ENCODE data around the gene BLVRB.

BLVRB gene

GRCh38 chr19:40465557-40466218, at the start of gene BLVRB:
Gene BLVRB, minus strand, starts transcription at chr19:40465745. Its CDS starts 57 bp downstream, at chr19:40465688.
- H3K9me3 ChIP-seq (ENCODE audit: control insufficient read depth, insufficient read depth, low read length), result no peaks in the 10 kb centered on the region
- no peaks in the 10 kb centered on the region for H3K36me3 ChIP-seq (ENCODE audit: control insufficient read depth, insufficient read depth, low read length)
- H3K9ac ChIP-seq (ENCODE audit: low read depth, low read length), result peak within 1 kb of the TSS; percentile 58; the same call in 1 of the 2 replicates
- H3K4me1 ChIP-seq (ENCODE audit: control insufficient read depth, insufficient read depth, low read length), result 0 out of 2 replicates have a peak, but pooled peaks cover 4% of the 10 kb centered on the region
- H3K27me3 ChIP-seq (ENCODE audit: control insufficient read depth, insufficient read depth, low read length), result peaks cover 27% of the 10 kb centered on the region
- H3K4me3 ChIP-seq (ENCODE audit: low read depth, low read length), result peak within 1 kb of the TSS; percentile 88
- H3K27ac ChIP-seq (ENCODE audit: low read depth, low read length), result peak within 1 kb of the TSS; percentile 5

- H3K27me3 ChIP-seq (ENCODE audit: control insufficient read depth, insufficient read depth, low read length), result peaks cover 82% of the 10 kb centered on the region
- H3K36me3 ChIP-seq (ENCODE audit: control insufficient read depth, insufficient read depth, low read length), result no peaks in the 10 kb centered on the region
- H3K9me3 ChIP-seq (ENCODE audit: control insufficient read depth, insufficient read depth, low read length), result peaks cover 10% of the 10 kb centered on the region; the same call in 1 of the 2 replicates
- no peak overlapping the region for H3K9ac ChIP-seq (ENCODE audit: low read depth, low read length)
- no peak overlapping the region for H3K4me3 ChIP-seq (ENCODE audit: low read depth, low read length)
- H3K4me1 ChIP-seq (ENCODE audit: control insufficient read depth, insufficient read depth, low read length), result no peaks in the 10 kb centered on the region
- no peak overlapping the region for H3K27ac ChIP-seq (ENCODE audit: low read depth, low read length)
Measured at GRCh38 chr19:40513741-40514315, 48.3 kb upstream of the BLVRB start.

GRCh38 chr19:40513345-40513678, 47.8 kb upstream of the BLVRB start:
- no peaks in the 10 kb centered on the region for H3K4me1 ChIP-seq (ENCODE audit: control insufficient read depth, insufficient read depth, low read length)
- no peak overlapping the region for H3K4me3 ChIP-seq (ENCODE audit: low read depth, low read length)
- peaks cover 10% of the 10 kb centered on the region; the same call in 1 of the 2 replicates for H3K9me3 ChIP-seq (ENCODE audit: control insufficient read depth, insufficient read depth, low read length)
- no peak overlapping the region for H3K27ac ChIP-seq (ENCODE audit: low read depth, low read length)
- H3K36me3 ChIP-seq (ENCODE audit: control insufficient read depth, insufficient read depth, low read length), result no peaks in the 10 kb centered on the region
- H3K27me3 ChIP-seq (ENCODE audit: control insufficient read depth, insufficient read depth, low read length), result peaks cover 76% of the 10 kb centered on the region
- H3K9ac ChIP-seq (ENCODE audit: low read depth, low read length), result no peak overlapping the region

GRCh38 chr19:40512473-40513344, 47.2 kb upstream of the BLVRB start:
- H3K4me1 ChIP-seq (ENCODE audit: control insufficient read depth, insufficient read depth, low read length), result no peaks in the 10 kb centered on the region
- peaks cover 74% of the 10 kb centered on the region for H3K27me3 ChIP-seq (ENCODE audit: control insufficient read depth, insufficient read depth, low read length)
- no peak overlapping the region for H3K27ac ChIP-seq (ENCODE audit: low read depth, low read length)
- H3K36me3 ChIP-seq (ENCODE audit: control insufficient read depth, insufficient read depth, low read length), result no peaks in the 10 kb centered on the region
- H3K4me3 ChIP-seq (ENCODE audit: low read depth, low read length), result peak overlapping the region; percentile 10; the same call in 1 of the 2 replicates
- no peak overlapping the region for H3K9ac ChIP-seq (ENCODE audit: low read depth, low read length)
- H3K9me3 ChIP-seq (ENCODE audit: control insufficient read depth, insufficient read depth, low read length), result peaks cover 10% of the 10 kb centered on the region; the same call in 1 of the 2 replicates

- H3K27me3 ChIP-seq (ENCODE audit: control insufficient read depth, insufficient read depth, low read length), result peaks cover 68% of the 10 kb centered on the region
- peak overlapping the region; percentile 10; the same call in 1 of the 2 replicates for H3K4me3 ChIP-seq (ENCODE audit: low read depth, low read length)
- H3K27ac ChIP-seq (ENCODE audit: low read depth, low read length), result no peak overlapping the region
- H3K4me1 ChIP-seq (ENCODE audit: control insufficient read depth, insufficient read depth, low read length), result no peaks in the 10 kb centered on the region
- H3K9me3 ChIP-seq (ENCODE audit: control insufficient read depth, insufficient read depth, low read length), result peaks cover 10% of the 10 kb centered on the region; the same call in 1 of the 2 replicates
- no peaks in the 10 kb centered on the region for H3K36me3 ChIP-seq (ENCODE audit: control insufficient read depth, insufficient read depth, low read length)
- H3K9ac ChIP-seq (ENCODE audit: low read depth, low read length), result no peak overlapping the region
Measured at GRCh38 chr19:40512110-40512472, 46.5 kb upstream of the BLVRB start.

GRCh38 chr19:40511487-40511886, 45.9 kb upstream of the BLVRB start:
- peaks cover 62% of the 10 kb centered on the region for H3K27me3 ChIP-seq (ENCODE audit: control insufficient read depth, insufficient read depth, low read length)
- H3K4me3 ChIP-seq (ENCODE audit: low read depth, low read length), result no peak overlapping the region
- H3K9me3 ChIP-seq (ENCODE audit: control insufficient read depth, insufficient read depth, low read length), result peaks cover 10% of the 10 kb centered on the region; the same call in 1 of the 2 replicates
- H3K27ac ChIP-seq (ENCODE audit: low read depth, low read length), result no peak overlapping the region
- H3K36me3 ChIP-seq (ENCODE audit: control insufficient read depth, insufficient read depth, low read length), result no peaks in the 10 kb centered on the region
- no peaks in the 10 kb centered on the region for H3K4me1 ChIP-seq (ENCODE audit: control insufficient read depth, insufficient read depth, low read length)
- no peak overlapping the region for H3K9ac ChIP-seq (ENCODE audit: low read depth, low read length)

- peaks cover 10% of the 10 kb centered on the region; the same call in 1 of the 2 replicates for H3K9me3 ChIP-seq (ENCODE audit: control insufficient read depth, insufficient read depth, low read length)
- peaks cover 61% of the 10 kb centered on the region for H3K27me3 ChIP-seq (ENCODE audit: control insufficient read depth, insufficient read depth, low read length)
- no peak overlapping the region for H3K4me3 ChIP-seq (ENCODE audit: low read depth, low read length)
- no peaks in the 10 kb centered on the region for H3K4me1 ChIP-seq (ENCODE audit: control insufficient read depth, insufficient read depth, low read length)
- no peaks in the 10 kb centered on the region for H3K36me3 ChIP-seq (ENCODE audit: control insufficient read depth, insufficient read depth, low read length)
- no peak overlapping the region for H3K9ac ChIP-seq (ENCODE audit: low read depth, low read length)
- H3K27ac ChIP-seq (ENCODE audit: low read depth, low read length), result no peak overlapping the region
Measured at GRCh38 chr19:40510526-40511115, 45.1 kb upstream of the BLVRB start.

GRCh38 chr19:40508739-40509260, 43.3 kb upstream of the BLVRB start:
- no peaks in the 10 kb centered on the region for H3K36me3 ChIP-seq (ENCODE audit: control insufficient read depth, insufficient read depth, low read length)
- H3K27ac ChIP-seq (ENCODE audit: low read depth, low read length), result no peak overlapping the region
- no peak overlapping the region for H3K4me3 ChIP-seq (ENCODE audit: low read depth, low read length)
- no peaks in the 10 kb centered on the region for H3K4me1 ChIP-seq (ENCODE audit: control insufficient read depth, insufficient read depth, low read length)
- peaks cover 9% of the 10 kb centered on the region; the same call in 1 of the 2 replicates for H3K9me3 ChIP-seq (ENCODE audit: control insufficient read depth, insufficient read depth, low read length)
- H3K27me3 ChIP-seq (ENCODE audit: control insufficient read depth, insufficient read depth, low read length), result peaks cover 43% of the 10 kb centered on the region
- no peak overlapping the region for H3K9ac ChIP-seq (ENCODE audit: low read depth, low read length)

GRCh38 chr19:40507892-40508291, 42.3 kb upstream of the BLVRB start:
- H3K27ac ChIP-seq (ENCODE audit: low read depth, low read length), result no peak overlapping the region
- no peaks in the 10 kb centered on the region for H3K4me1 ChIP-seq (ENCODE audit: control insufficient read depth, insufficient read depth, low read length)
- no peak overlapping the region for H3K9ac ChIP-seq (ENCODE audit: low read depth, low read length)
- H3K36me3 ChIP-seq (ENCODE audit: control insufficient read depth, insufficient read depth, low read length), result no peaks in the 10 kb centered on the region
- no peak overlapping the region for H3K4me3 ChIP-seq (ENCODE audit: low read depth, low read length)
- 0 out of 2 replicates have a peak, but pooled peaks cover 3% of the 10 kb centered on the region for H3K9me3 ChIP-seq (ENCODE audit: control insufficient read depth, insufficient read depth, low read length)
- H3K27me3 ChIP-seq (ENCODE audit: control insufficient read depth, insufficient read depth, low read length), result peaks cover 34% of the 10 kb centered on the region

- H3K27me3 ChIP-seq (ENCODE audit: control insufficient read depth, insufficient read depth, low read length), result peaks cover 16% of the 10 kb centered on the region
Measured at GRCh38 chr19:40506099-40506498, 40.6 kb upstream of the BLVRB start.

More at GRCh38 chr19:40506099-40506498, 40.6 kb upstream of the BLVRB start:
- Histone ChIP-seq H3K9ac (ENCODE audit: low read depth, low read length) (no peak overlapping the region), H3K9me3 (ENCODE audit: control insufficient read depth, insufficient read depth, low read length) (no peaks in the 10 kb centered on the region), H3K27ac (ENCODE audit: low read depth, low read length) (no peak overlapping the region), H3K4me1 (ENCODE audit: control insufficient read depth, insufficient read depth, low read length) (no peaks in the 10 kb centered on the region), H3K36me3 (ENCODE audit: control insufficient read depth, insufficient read depth, low read length) (no peaks in the 10 kb centered on the region), H3K4me3 (ENCODE audit: low read depth, low read length) (no peak overlapping the region)
